ENCODE data around the gene CFAP100.

The CFAP100 gene

DNA sequence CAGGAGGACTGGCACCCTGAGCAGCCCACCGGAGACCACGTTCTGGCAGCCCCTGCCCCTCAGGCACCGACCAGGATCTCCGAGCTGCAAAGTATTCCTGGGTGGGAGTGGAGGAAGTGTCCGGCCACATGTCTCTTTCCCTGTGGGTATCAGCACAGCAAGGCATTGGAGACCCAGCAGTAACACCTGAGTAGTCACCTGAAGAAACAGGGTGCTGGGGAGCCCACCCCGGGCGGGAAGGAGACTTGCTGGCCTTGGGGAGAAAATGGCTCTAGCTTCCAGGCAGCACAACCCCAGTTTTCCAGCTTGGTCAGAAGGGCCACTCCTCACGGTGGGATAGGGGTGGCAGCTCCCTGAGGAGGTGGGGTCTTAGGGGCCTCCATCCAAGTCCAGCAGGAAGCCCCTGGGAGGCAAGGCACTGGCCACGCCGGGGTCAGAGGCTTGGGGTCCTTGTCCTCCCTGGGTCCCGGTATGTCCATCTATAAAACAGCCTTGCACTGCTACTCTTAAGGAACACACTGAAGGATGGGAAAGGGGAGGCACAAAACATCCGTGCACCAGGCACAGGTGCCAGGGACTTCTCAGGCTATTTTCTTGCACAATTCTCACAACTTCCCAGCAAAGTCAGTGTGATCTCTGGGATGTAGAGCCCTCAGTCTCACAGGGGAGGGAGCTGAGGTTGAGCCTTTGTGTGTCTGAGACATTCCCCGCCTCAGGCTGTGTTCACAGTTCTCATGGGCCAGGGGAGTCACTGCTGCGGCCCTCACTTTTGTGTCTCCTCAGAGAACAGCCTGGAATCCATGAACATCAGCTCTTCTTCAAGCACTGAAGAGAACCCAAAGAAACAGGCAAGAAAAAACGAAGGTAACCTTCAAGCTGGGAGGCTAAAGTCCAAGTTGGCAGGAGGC is 11.9 kb downstream of the CFAP100 start:
- no peak for DNase-seq (ENCODE audit: low spot score)

GRCh38 chr3:126407412-126408044 is 12.8 kb downstream of the CFAP100 start:
- DNase-seq (ENCODE audit: low spot score): no peak

DNA sequence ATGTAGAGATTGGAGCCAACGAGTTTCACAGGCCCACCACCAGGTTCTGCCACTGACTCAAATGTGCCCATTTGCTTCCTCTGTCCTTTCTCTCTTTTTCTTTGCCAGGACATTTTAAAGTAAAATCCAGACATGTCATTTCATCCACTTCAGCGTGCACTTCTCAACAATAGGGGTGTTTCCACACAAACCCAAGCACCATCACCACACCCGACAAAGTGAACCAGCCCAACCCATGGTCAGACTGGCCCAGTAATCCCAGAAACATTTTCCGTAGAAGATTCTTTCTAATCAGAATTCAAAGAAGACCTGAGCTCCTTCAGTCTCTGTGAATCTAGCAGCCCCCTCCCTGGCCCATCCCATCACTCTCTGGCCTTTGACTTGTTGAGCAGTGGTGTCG is 13.4 kb downstream of the CFAP100 start:
- no peak for DNase-seq (ENCODE audit: low spot score)

DNA sequence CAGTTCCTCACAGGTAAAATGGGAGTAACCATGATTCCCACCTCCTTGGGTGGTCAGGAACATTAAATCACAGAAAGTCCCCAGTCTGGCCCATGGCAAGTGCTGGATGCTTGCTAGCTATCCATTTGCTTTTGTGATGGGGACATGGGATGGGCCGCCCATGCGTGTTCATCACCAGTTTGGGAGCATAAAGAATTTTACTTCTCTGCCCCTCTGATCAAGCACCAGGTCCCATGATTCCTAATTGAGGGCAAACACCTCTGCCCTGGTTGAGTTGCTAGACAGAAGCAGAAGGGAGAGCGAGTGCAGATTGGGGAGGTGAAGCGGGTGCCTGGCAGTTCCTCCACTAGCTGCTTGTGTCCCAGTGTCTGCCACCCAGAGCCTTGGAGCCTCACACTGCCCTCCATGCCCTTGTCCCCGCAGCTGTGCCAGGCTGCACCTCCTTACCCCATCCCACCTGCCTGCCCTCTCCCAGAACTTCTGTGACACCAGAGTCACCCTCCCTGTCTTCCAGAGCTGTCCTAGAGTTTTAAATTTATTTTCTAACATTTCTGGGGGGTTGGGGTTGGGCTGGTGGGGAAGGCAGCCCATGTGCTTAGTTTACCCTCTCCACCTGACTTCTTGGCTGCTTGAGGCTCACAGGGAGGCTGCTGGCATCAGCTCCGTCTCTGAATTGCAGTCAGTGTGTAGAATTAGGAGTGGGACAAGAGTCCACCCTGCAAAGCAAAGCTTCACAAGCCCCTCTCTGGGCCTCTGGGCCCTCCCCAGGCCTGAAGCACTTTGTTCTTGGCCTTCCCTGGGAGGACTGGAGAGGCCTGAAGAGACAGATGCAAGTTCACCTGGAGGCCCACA is 18.4 kb downstream of the CFAP100 start:
- no peak for DNase-seq (ENCODE audit: low spot score)

DNA sequence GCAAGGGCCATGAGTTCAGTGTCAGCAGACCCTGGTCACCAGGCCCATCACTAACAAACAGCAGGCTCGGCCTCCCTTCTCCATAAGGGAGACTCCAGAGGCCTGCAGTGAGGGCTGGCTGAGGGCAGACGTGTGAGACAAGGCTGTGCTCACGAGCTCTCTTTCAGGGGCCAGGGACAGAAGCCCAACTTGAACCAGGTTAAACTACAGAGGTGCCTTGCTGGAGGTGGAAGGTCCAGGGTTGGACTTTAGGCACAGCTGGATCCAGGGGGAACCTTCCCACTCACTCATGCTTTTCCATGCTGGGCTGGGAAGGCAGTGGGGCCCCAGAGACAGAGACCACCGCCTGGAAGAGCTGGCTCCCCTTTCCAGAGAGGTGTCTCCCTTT is 19.0 kb downstream of the CFAP100 start:
- DNase-seq (ENCODE audit: low spot score): no peak

GRCh38 chr3:126414406-126414805 is 19.7 kb downstream of the CFAP100 start:
- DNase-seq (ENCODE audit: low spot score): no peak

DNA sequence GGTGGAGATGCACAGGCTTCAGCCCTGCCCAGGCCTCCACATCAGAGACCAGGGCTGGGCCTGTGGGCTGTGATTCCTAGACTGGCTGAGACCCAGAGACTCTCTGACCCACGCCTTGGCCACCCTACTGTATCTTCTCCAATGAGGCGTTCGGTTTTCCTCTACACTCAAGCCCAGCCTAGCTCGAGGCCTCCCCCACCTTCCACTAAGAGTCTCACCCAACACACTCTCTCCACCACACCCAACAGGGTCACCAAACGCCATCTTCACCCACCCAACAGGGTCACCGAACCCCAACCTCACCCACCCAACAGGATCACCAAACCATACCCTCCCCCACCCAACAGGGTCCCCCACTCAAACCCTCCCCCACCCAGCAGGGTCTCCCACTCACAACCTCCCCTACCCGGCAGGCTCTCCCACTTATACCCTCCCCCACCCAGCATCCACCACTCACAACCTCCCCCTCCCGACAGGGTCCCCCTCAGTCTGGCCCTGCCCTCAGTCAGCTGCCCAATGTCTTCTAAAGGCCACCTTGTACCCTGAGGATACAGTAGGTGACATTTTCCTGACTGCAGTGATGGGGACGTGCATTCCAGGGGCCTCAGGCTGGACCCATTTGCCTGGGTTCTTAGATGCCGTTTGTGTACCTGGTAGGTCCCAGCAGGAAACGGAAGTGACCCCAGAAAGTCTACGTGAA is 20.4 kb downstream of the CFAP100 start:
- DNase-seq (ENCODE audit: low spot score): no peak

DNA sequence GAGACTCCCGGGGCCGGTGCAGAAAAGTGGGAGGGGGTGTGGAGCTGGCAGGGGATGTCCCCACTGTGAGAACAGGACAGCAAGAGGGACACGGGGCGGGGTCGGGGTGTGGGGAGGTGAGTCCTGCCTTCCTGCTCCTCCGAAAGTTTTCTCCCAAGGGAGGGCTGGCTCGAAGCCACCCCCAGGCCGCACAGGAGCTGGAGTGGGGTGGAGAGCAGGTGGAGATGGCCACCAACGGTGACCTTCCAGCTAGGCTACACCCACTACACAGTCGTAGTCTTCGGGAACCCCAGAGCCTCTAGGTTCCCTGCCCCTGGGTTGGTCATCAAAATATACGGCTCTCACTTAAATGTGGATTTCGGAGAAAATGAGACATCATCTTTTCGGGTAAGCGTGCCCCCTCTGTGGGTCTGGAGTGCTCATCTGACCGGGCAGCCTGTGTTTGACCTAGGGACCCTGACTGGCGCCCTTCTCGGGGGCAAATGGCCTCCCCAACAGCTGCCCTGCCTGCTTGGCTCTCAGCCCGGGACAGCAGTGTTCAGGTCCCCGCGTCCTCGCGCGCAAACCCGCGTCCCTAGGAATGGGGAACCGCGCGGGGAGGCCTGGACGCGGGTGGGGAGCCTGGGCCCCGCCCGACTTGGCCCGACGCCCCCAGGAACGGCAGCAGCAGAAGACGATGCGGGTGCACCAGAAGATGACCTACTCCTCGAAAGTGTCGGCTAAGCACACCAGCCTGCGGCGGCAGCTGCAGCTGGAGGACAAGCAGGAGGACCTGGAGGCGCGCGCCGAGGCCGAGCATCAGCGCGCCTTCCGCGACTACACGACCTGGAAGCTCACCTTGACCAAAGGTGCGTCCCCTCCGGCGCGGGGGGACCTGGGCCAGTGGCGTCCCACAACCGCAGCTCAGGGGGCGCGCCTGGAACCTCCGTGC is 21.2 kb downstream of the CFAP100 start:
- DNase-seq (ENCODE audit: low spot score): no peak

GRCh38 chr3:126416943-126417342 is 22.2 kb downstream of the CFAP100 start:
- no peak for DNase-seq (ENCODE audit: low spot score)

DNA sequence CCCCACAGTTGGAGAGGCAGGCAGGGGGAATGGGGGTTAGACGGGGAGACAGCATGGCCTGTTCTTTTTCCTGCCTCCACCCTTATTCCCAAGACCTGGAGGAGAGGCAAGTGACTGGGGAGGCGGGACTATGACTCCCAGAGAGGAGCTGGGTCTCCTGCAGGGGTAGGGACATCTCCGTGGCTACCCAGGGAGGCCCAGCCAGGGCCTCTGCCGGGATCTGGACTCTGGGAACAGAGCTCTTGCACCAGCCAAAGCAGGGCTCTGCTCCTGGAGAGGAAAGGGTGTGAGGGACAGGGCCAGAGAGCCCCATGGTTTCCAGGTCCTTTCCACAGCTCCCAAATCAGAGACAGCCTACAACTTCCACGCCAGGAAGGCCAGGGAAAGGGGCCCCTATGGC is 22.8 kb downstream of the CFAP100 start:
- DNase-seq (ENCODE audit: low spot score): no peak

- no peak for DNase-seq (ENCODE audit: low spot score)
These were observed 23.3 kb downstream of the CFAP100 start for GRCh38 chr3:126417981-126418530.

DNA sequence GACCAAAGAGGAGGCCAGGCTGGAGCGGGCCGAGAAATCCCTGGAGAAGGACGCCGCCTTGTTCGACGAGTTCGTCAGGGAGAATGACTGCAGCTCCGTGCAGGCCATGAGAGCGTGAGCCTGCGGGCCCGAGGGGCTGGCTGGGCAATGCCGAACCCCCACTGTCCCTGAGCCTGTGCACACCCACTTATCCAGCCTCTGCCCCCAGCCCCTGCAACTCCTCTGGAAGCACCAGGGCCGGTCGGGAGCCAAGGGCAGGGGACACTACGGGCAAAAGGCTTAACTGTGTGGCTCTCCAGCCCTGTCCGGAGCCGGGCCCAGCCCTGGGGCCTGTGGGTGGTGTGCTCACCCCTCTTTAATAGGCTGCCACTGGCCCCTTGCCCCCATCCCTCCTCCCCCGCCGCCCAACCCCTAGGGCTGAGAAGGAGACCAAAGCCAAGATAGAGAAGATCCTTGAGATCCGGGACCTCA is 24.0 kb downstream of the CFAP100 start:
- DNase-seq (ENCODE audit: low spot score): no peak

DNA sequence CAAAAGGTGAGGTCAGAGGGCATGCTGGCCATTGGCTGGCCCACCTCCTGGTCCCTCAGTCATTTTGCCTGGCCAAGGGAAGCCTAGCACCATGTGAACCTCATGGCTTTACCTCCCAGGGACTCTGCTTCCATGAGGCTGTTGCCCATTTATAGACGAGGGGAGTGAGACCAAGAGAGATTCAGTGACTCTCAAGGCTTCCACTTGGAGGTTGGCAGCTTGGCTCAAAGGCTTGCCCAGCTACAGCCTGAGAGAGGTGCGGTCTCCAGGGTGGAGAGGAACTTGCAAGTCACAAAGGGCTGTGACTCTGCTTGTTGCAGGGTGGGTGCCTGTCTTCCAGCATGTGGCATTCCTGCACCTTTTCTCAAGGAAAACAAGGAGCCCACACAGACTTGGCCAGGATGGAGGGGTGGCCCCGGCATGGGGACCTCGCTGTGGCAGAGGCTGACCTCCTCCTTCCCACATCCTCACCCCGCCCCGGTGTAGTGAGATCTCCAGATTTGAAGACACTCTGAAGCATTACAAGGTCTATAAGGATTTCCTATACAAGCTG is 24.5 kb downstream of the CFAP100 start:
- no peak for DNase-seq (ENCODE audit: low spot score)

DNA sequence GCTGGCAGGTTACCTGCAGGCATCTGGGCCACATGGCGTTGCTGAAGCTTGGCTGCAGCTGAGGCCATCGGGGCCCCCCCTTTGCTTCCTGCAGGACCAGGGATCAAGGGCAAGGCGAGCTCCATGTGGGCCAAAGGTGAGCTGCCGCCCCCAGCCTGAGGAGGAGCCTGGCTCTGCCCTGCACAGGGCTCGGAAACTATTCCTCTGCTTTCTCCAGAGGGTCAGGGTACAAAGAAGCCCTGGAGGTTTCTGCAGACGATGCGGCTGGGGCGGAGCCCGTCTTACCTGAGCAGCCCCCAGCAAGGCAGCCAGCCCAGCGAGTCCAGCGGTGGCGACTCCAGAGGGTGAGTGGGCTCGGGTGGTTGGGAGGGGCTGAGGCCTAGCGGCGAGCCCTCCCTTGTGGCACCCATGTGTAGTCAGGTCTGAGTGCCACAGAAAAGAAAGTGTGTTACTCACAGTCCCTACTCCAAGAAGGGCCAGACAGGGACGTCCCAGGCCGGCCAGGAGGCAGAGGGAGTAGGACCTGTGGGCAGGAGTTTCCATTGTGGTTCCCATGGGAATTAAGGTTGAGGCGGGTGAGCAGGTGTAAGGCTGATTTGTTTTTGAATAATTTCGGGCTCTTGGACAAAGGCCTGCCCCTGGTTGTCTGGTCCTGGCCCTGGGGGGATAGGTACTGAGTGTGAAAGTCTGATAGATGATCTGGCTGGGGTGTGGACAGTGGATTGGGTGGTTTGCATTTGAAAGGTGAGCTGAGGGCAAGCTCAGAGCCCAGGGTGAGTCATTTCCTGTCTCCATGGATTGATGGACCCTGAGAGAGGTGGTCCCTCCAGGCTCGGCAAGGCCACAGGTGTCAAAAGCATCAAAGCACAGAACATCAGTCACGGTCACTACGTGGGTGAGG is 25.4 kb downstream of the CFAP100 start:
- no peak for DNase-seq (ENCODE audit: low spot score)

DNA sequence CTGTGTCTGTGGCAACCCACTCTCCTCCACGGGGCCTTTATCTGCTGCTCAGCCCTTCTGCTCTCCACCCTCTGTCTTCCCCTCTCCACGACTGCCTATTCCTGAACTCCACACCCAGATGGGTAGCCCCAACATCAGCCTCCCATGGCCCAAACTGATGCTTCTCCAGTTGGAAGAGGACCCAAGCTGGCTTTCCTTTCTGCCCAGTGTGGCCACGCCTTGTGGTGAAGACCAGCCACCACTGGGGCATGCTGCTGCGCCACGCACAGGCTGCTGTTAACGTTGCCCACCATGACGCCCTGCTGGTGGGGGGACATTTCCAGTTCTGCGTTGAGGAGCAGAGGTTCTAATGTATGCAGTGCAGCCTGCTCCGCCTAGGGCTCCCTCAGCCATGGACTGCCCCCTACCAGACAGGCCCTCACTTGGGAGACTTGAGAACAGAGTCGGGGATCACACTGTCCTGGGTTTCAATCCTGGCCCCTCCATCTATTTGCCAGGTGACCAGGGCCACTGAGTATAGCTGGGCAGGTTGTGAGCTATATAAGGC is 26.9 kb downstream of the CFAP100 start:
- DNase-seq (ENCODE audit: low spot score): no peak

- no peak for DNase-seq (ENCODE audit: low spot score)
These were observed 27.4 kb downstream of the CFAP100 start for GRCh38 chr3:126422121-126422520.

- DNase-seq (ENCODE audit: low spot score): no peak
These were observed 27.9 kb downstream of the CFAP100 start for GRCh38 chr3:126422571-126423091.

Measured in COLO829 (cell line).